ENCODE data around the gene CARMIL1. TPM values are rescaled to one million over a fixed set of nuclear protein-coding genes. Genes with fewer than 3 reads are reported as not detected.

The CARMIL1 gene
- total RNA-seq, 1 experiment from 2014 or later, result 23.6 TPM

- Histone ChIP-seq H3K9me3 (ENCODE audit: control insufficient read depth, low read depth, low read length) (no peaks in the 10 kb centered on the region), H3T11ph (ENCODE audit: low read length) (no peak overlapping the region), H3K79me2 (ENCODE audit: insufficient read depth, low read length) (no peaks in the 10 kb centered on the region), H2BK120ac (ENCODE audit: low read depth, low read length, poor library complexity, severe bottlenecking) (no peak overlapping the region), H3K27me3 (ENCODE audit: insufficient read depth, low read length) (no peaks in the 10 kb centered on the region), H4K5ac (ENCODE audit: insufficient read length, low read depth, low read length) (no peak overlapping the region), H3K56ac (ENCODE audit: insufficient read length, low read depth, low read length) (no peak overlapping the region), H2AK5ac (ENCODE audit: insufficient read length, low read length) (no peak overlapping the region), H3K4me2 (ENCODE audit: insufficient read depth, insufficient read length, low read length) (no peak overlapping the region), H2BK15ac (ENCODE audit: low read depth, low read length) (no peak overlapping the region), H3K9ac (ENCODE audit: extremely low read depth, insufficient read length, low read length) (no peak overlapping the region), H2AFZ (ENCODE audit: low read length) (no peak overlapping the region), H3K14ac (ENCODE audit: insufficient read depth, low read length) (no peak overlapping the region), H3K4ac (ENCODE audit: low read depth, low read length) (no peak overlapping the region), H3K23me2 (ENCODE audit: insufficient read length, low read depth, low read length, poor library complexity, severe bottlenecking) (no peaks in the 10 kb centered on the region), H2BK5ac (ENCODE audit: insufficient read length, low read length) (no peak overlapping the region), H4K91ac (ENCODE audit: insufficient read length, low read depth, low read length) (no peak overlapping the region), H3K4me1 (ENCODE audit: insufficient read depth, low read length) (no peaks in the 10 kb centered on the region), H4K8ac (replicated peaks; ENCODE audit: insufficient read length, low read depth, low read length) (no peak overlapping the region), H4K20me1 (ENCODE audit: control insufficient read depth, insufficient read depth, insufficient read length) (no peaks in the 10 kb centered on the region), H2BK20ac (ENCODE audit: low read depth, low read length, poor library complexity, severe bottlenecking) (no peak overlapping the region), H3K23ac (ENCODE audit: insufficient read length, low read depth, low read length) (no peak overlapping the region), H2BK12ac (ENCODE audit: insufficient read length, low read depth, low read length) (no peak overlapping the region), H3K79me1 (ENCODE audit: insufficient read depth, low read depth, low read length, poor library complexity, severe bottlenecking) (no peaks in the 10 kb centered on the region), H3K18ac (ENCODE audit: insufficient read length, low read depth, low read length) (no peak overlapping the region), H3K27ac (ENCODE audit: insufficient read length, low read depth, low read length) (no peak overlapping the region)
- TF ChIP-seq CTCF (conservative IDR thresholded peaks at IDR 0.05), result peak; percentile 49
- peaks cover 5 to 9% of the 10 kb centered on the region in 2 experiments for H3K4me1 Mint-ChIP-seq
- no peak for DNase-seq
- H3K9me3 Mint-ChIP-seq, result no peaks in the 10 kb centered on the region
- peak overlapping the region in 1 of 3 experiments; percentile 36; a peak in 1 of 7 replicates for H3K27ac Mint-ChIP-seq
- no CpG with 5 or more reads among the region's 3 CpGs for WGBS (ENCODE audit: extremely low coverage, insufficient read length, low lambda C conversion rate)
- no peak overlapping the region for H3K4me3 Mint-ChIP-seq
- peaks cover 5 to 28% (median 23%) of the 10 kb centered on the region in 3 experiments; a peak in 6 of 7 replicates for H3K36me3 Mint-ChIP-seq (ENCODE audit: insufficient read depth in 1 of 3, low read depth in 3 of 3)
- no peaks in the 10 kb centered on the region for H3K27me3 Mint-ChIP-seq (ENCODE audit: low read depth)
Measured at GRCh38 chr6:25472306-25472705, 193.1 kb downstream of the CARMIL1 start.

All from H9 (cell line).